ENCODE results near the gene NTMT1.

DNA sequence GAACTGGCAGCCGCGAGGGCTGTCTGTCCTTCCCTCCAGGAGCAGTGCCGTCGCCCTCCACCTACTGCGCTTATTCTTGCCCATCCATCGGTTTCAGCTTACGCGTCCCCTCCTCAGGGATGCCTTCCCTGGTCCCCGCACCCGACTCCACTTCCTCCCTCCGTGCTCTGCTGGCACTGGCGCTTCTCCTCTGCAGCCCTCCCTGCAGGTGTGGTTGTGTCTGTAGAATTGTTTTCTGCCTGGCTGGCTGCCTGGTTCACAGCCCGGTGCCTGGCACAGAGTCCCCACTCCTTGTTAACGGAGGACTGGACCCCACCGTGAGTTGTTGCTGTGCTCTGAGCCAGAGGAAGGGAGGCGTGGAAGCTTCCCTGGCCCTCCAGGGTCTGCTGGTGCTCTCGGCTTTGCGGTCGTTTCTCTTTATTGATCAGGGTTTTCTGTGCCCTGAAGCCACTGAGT is 5.7 kb downstream of the NTMT1 start:
- TF ChIP-seq, protein P1, sequence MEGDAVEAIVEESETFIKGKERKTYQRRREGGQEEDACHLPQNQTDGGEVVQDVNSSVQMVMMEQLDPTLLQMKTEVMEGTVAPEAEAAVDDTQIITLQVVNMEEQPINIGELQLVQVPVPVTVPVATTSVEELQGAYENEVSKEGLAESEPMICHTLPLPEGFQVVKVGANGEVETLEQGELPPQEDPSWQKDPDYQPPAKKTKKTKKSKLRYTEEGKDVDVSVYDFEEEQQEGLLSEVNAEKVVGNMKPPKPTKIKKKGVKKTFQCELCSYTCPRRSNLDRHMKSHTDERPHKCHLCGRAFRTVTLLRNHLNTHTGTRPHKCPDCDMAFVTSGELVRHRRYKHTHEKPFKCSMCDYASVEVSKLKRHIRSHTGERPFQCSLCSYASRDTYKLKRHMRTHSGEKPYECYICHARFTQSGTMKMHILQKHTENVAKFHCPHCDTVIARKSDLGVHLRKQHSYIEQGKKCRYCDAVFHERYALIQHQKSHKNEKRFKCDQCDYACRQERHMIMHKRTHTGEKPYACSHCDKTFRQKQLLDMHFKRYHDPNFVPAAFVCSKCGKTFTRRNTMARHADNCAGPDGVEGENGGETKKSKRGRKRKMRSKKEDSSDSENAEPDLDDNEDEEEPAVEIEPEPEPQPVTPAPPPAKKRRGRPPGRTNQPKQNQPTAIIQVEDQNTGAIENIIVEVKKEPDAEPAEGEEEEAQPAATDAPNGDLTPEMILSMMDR (IDR thresholded peaks at IDR 0.05; ENCODE audit: insufficient read depth, low read depth, low read length): no peak
- no peak for TF ChIP-seq EZH2 (IDR thresholded peaks at IDR 0.05; ENCODE audit: insufficient read depth, low read length)
